Uterus (tissue), 4 donors: ENCODE results near the gene FBXO30. TPM values are rescaled to one million over a fixed set of nuclear protein-coding genes. Genes with fewer than 3 reads are reported as not detected.

ENCODE experiments used
- DNase-seq, 2 donors: peaks; one replicate each; pipeline ENCODE4 v3.0.0-alpha.2; 2019 to 2020
- H3K27ac ChIP-seq, 2 donors: fragments of 200-600 bp; sonication (generic); 1 replicate in 1 of 2; 2 replicates in 1 of 2; pipeline ENCODE4 v1.5.1; 2016 to 2018
- H3K27me3 ChIP-seq, 2 donors: fragments of 200-600 bp; sonication (generic); one replicate each; pipeline ENCODE4 v1.5.1; 2018 to 2019; ENCODE audit warnings: control low read depth in 1 of 2
- H3K36me3 ChIP-seq, 2 donors: fragments of 200-600 bp; sonication (generic); one replicate each; pipeline ENCODE4 v1.5.1; 2019; ENCODE audit warnings: control low read depth in 1 of 2
- H3K4me1 ChIP-seq, 2 donors: fragments of 200-600 bp; sonication (generic); one replicate each; pipeline ENCODE4 v1.5.1; 2018 to 2019; ENCODE audit warnings: control low read depth in 1 of 2
- H3K4me3 ChIP-seq, 2 donors: fragments of 200-600 bp; sonication (generic); 1 replicate in 1 of 2; 2 replicates in 1 of 2; pipeline ENCODE4 v1.5.1; 2018 to 2019; ENCODE audit warnings: mild to moderate bottlenecking in 1 of 2
- H3K9me3 ChIP-seq, 2 donors: fragments of 200-600 bp; sonication (generic); one replicate each; pipeline ENCODE4 v1.5.1; 2019; ENCODE audit warnings: control low read depth in 1 of 2
- POLR2A ChIP-seq, 2 donors: fragments of 450-650 bp; IDR thresholded peaks; one replicate each; pipeline ENCODE4 v1.6.1; 2016; ENCODE audit warnings: antibody characterized with exemption in 2 of 2, mild to moderate bottlenecking in 1 of 2, moderate library complexity in 1 of 2
- intact Hi-C: fragments of 100-400 bp; cut with DNase I; formaldehyde crosslinking; loops from one replicate; pipeline ENCODE4 v1.15.1; 2023; ENCODE audit warnings: low total_unique reads
- total RNA-seq, 4 donors: library from RNA; depleted of rRNA in 3 of 4; stranded (reverse); fragments of >200 nt in 3 of 4; gene quantifications; one replicate each; pipeline versions ENCODE4 v1.1.0 to v1.2.4, GENCODE V29; 2014 to 2023
- TF ChIP-seq, protein P1 (sequence below), 4 experiments: fragments of 200-600 bp in 2 of 4; fragments of 450-650 bp in 2 of 4; sonication (generic) in 2 of 4; IDR thresholded peaks; one replicate each; pipeline ENCODE4 v1.5.1; 2016 to 2019; ENCODE audit warnings: antibody characterized with exemption in 4 of 4, mild to moderate bottlenecking in 2 of 4, moderate library complexity in 1 of 4
- donor health status: DM: yes; HTN: yes; CAD: no.

FBXO30 gene
- total RNA-seq, 4 donors from 2014 or later = 11.0 to 30.5 (median 15.7) TPM

DNA sequence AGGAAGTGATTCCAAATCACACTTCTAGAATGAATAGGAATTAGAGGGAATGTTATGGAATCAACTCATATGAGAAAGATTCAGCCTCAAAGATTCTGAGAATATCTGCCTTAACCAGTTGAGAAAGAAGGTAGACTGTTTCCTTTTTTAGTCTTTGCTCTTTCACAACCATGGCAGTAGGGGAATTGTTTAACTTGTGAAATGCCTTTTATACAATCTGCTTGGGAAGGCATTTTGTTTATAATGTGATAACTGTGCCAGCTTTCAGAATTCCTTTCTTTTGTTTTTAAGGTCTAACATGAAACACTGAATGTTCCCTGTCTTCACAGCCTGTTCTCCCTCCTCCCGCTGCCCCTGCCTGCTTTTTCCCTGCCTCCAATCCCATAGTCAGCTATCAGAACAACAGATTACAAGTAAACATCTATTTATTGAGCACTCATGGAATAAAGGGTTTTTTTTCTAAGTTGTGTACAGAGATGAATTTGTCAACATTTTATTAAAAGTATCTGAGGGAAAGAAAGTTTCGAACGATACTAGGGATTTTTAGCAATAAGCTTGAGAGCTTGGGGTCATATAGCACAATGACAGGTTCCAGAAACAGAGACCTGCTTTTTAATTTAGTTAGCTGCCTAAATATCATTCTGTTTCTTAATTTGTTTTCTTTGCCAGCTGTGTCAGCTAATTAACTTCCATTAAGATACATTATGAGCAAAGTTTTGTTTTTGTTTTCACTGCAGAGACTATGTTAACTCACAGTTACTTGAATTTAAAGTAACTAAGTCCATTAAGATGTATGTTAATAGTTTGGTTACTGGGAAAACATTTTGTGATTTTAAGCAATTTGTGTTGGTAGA lies 28.3 kb upstream of the FBXO30 start:
- Histone ChIP-seq H3K9me3 (no peaks in the 10 kb centered on the region), H3K27me3 (no peaks in the 10 kb centered on the region), H3K36me3 (no peaks in the 10 kb centered on the region), H3K4me1 (no peaks in the 10 kb centered on the region), H3K27ac (no peak overlapping the region), H3K4me3 (no peak overlapping the region)
- TF ChIP-seq, protein P1, sequence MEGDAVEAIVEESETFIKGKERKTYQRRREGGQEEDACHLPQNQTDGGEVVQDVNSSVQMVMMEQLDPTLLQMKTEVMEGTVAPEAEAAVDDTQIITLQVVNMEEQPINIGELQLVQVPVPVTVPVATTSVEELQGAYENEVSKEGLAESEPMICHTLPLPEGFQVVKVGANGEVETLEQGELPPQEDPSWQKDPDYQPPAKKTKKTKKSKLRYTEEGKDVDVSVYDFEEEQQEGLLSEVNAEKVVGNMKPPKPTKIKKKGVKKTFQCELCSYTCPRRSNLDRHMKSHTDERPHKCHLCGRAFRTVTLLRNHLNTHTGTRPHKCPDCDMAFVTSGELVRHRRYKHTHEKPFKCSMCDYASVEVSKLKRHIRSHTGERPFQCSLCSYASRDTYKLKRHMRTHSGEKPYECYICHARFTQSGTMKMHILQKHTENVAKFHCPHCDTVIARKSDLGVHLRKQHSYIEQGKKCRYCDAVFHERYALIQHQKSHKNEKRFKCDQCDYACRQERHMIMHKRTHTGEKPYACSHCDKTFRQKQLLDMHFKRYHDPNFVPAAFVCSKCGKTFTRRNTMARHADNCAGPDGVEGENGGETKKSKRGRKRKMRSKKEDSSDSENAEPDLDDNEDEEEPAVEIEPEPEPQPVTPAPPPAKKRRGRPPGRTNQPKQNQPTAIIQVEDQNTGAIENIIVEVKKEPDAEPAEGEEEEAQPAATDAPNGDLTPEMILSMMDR (IDR thresholded peaks at IDR 0.05) = no peak
- no peak for TF ChIP-seq POLR2A (IDR thresholded peaks at IDR 0.05)
- intact Hi-C loops = no loop called here
- no peak for DNase-seq

DNA sequence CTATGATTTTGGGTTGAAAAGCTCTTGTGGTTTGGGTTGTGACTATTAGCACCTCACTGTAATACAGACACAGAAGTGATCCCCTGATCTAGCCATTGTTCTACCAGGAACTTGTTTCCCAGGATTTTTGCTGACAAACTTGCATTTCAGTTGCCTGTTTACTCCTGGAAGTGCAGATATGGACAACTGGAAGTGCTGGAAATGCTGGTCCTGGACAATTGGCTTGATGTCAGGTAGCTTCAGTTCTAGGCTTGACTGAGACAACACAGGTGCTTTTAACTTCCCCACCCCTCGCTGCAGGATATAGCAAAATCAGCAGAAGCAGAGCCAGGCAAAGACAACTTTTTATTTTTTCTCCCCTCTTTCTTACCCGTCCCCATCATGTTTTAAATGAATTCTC lies 27.1 kb upstream of the FBXO30 start:
- DNase-seq = no peak

DNA sequence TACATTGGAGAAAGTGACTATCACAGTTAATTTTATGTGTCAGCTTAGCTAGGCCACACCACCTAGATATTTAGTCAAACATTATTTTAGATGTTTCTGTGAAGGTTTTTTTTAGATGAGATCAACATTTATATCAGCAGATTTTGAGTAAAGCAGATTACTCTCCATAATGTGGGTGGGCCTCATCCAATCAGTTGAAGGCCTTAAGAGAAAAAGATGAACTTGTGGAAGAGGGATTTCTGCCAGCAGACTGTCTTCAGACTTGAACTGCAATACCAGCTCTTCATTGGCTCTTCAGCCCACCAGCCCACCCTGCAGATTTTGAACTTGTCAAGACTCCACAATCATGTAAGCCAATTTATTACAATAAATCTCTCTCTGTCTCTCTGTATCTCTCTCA lies 25.1 kb upstream of the FBXO30 start:
- Histone ChIP-seq H3K27me3 (no peaks in the 10 kb centered on the region), H3K4me3 (no peak overlapping the region), H3K36me3 (no peaks in the 10 kb centered on the region), H3K4me1 (no peaks in the 10 kb centered on the region), H3K27ac (no peak overlapping the region), H3K9me3 (no peaks in the 10 kb centered on the region)
- no peak for TF ChIP-seq POLR2A (IDR thresholded peaks at IDR 0.05)
- TF ChIP-seq, protein P1 (IDR thresholded peaks at IDR 0.05) = no peak
- DNase-seq = no peak
- intact Hi-C loops = no loop called here

More for the DNA sequence above, 27.1 kb upstream of the FBXO30 start:
- no peak for TF ChIP-seq POLR2A (IDR thresholded peaks at IDR 0.05)
- TF ChIP-seq, protein P1 (IDR thresholded peaks at IDR 0.05) = no peak
- no peak overlapping the region for H3K4me3 ChIP-seq
- no peaks in the 10 kb centered on the region for H3K27me3 ChIP-seq
- no peak overlapping the region for H3K27ac ChIP-seq
- no peaks in the 10 kb centered on the region for H3K4me1 ChIP-seq
- H3K36me3 ChIP-seq = no peaks in the 10 kb centered on the region
- no peaks in the 10 kb centered on the region for H3K9me3 ChIP-seq
- intact Hi-C loops = no loop called here

DNA sequence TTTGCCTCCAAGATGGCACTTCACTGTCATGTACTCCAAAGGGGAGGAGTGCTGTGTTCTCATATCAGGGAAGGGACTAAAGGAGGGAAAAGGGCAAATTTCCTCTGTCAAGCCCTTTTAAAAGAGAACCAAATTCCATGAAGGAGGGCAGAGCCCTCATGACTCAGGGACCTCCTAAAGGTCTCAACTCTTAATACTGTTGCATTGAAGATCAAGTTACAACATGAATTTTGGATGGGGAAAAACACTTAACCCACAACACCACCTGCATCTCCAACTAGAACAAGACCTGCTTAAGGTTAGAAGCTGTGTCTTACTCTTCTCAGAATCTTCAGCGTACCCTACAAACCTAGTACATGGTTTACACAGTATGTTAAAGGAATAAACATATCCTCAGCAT lies 23.7 kb upstream of the FBXO30 start:
- Histone ChIP-seq H3K36me3 (no peaks in the 10 kb centered on the region), H3K9me3 (no peaks in the 10 kb centered on the region), H3K4me1 (no peaks in the 10 kb centered on the region), H3K4me3 (no peak overlapping the region), H3K27ac (no peak overlapping the region), H3K27me3 (no peaks in the 10 kb centered on the region)
- no peak for DNase-seq
- intact Hi-C loops = no loop called here
- TF ChIP-seq, protein P1 (IDR thresholded peaks at IDR 0.05) = no peak
- TF ChIP-seq POLR2A (IDR thresholded peaks at IDR 0.05) = no peak

DNA sequence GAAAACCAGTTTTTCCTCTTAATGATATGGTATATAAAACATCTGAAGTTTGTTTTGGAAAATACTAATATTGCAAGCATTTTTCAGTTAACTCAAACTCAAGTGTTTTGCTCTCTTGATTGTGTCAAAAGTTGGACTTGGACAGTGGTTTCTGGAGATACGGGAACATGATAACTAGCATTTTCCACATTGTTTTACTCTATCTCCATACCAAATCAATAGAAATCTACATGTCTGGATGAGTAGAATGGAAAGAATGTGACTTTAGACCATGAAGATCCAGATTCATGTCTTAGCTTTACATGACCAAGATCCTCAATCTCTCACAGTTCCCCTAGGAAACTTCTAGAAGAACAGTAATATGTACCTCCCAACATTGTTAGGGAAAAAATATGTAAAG lies 22.2 kb upstream of the FBXO30 start:
- intact Hi-C loops = no loop called here
- H3K27me3 ChIP-seq = no peaks in the 10 kb centered on the region
- no peak for TF ChIP-seq POLR2A (IDR thresholded peaks at IDR 0.05)
- TF ChIP-seq, protein P1 (IDR thresholded peaks at IDR 0.05) = no peak
- no peaks in the 10 kb centered on the region for H3K9me3 ChIP-seq
- no peak for DNase-seq
- H3K27ac ChIP-seq = no peak overlapping the region
- H3K4me1 ChIP-seq = no peaks in the 10 kb centered on the region
- no peak overlapping the region for H3K4me3 ChIP-seq
- H3K36me3 ChIP-seq = no peaks in the 10 kb centered on the region
